Activated CD8-positive, alpha-beta memory T cell treated with anti-CD3 and anti-CD28 coated beads for 36 hours (primary cell): ENCODE results near the gene CCND1. TPM values are rescaled to one million over a fixed set of nuclear protein-coding genes. Genes with fewer than 3 reads are reported as not detected.
"Not testable (repeated sequence)": the region's sequence is repeated elsewhere in the genome, so short reads cannot be mapped to it uniquely, and the experiment has no call there.

Source experiments
- CTCF ChIA-PET: fragments of 350-600 bp; sonication (Branson Sonifier 250); formaldehyde crosslinking; loops from one replicate; lab custom pipeline; 2021; ENCODE audit warnings: antibody characterized with exemption; lab: Charles Lee
- POLR2A ChIA-PET: fragments of 350-600 bp; sonication (Branson Sonifier 250); formaldehyde crosslinking; loops from one replicate; lab custom pipeline; 2021; ENCODE audit warnings: antibody characterized with exemption; lab: Charles Lee
- total RNA-seq, 2 experiments: library from RNA; stranded (reverse); gene quantifications; one replicate each; pipeline ENCODE4 v1.2.3, GENCODE V29; 2021

Gene CCND1
- total RNA-seq, 2 experiments from 2014 or later = 1.7 to 2.8 TPM

- POLR2A ChIA-PET = no interaction called here
- CTCF ChIA-PET = no interaction called here
Measured at GRCh38 chr11:69615545-69616278, 25.2 kb upstream of the CCND1 start.

GRCh38 chr11:69617220-69617619 is 23.7 kb upstream of the CCND1 start:
- ChIA-PET CTCF (no interaction called here), POLR2A (no interaction called here)

- CTCF ChIA-PET = no interaction called here
Measured at GRCh38 chr11:69617682-69618081, 23.3 kb upstream of the CCND1 start.

GRCh38 chr11:69618237-69618636 is 22.7 kb upstream of the CCND1 start:
- CTCF ChIA-PET = no interaction called here
- POLR2A ChIA-PET = no interaction called here

More at GRCh38 chr11:69617682-69618081, 23.3 kb upstream of the CCND1 start:
- POLR2A ChIA-PET = no interaction called here

GRCh38 chr11:69620683-69621290 is 20.2 kb upstream of the CCND1 start:
- ChIA-PET CTCF (no interaction called here), POLR2A (no interaction called here)

GRCh38 chr11:69622097-69622681 is 18.8 kb upstream of the CCND1 start:
- POLR2A ChIA-PET, CTCF ChIA-PET: not testable (repeated sequence)

GRCh38 chr11:69624293-69624692 is 16.7 kb upstream of the CCND1 start:
- ChIA-PET CTCF (no interaction called here), POLR2A (no interaction called here)

GRCh38 chr11:69625476-69625875 is 15.5 kb upstream of the CCND1 start:
- ChIA-PET POLR2A (no interaction called here), CTCF (no interaction called here)

GRCh38 chr11:69627551-69627950 is 13.4 kb upstream of the CCND1 start:
- CTCF ChIA-PET = no interaction called here
- POLR2A ChIA-PET = no interaction called here

- ChIA-PET CTCF (no interaction called here), POLR2A (no interaction called here)
Measured at GRCh38 chr11:69630017-69630416, 10.9 kb upstream of the CCND1 start.

GRCh38 chr11:69630424-69630823 is 10.5 kb upstream of the CCND1 start:
- CTCF ChIA-PET = no interaction called here
- POLR2A ChIA-PET = no interaction called here

- CTCF ChIA-PET = no interaction called here
Measured at GRCh38 chr11:69632900-69633299, 8.1 kb upstream of the CCND1 start.

GRCh38 chr11:69634069-69634468 is 6.9 kb upstream of the CCND1 start:
- ChIA-PET CTCF (no interaction called here), POLR2A (no interaction called here)

More at GRCh38 chr11:69632900-69633299, 8.1 kb upstream of the CCND1 start:
- POLR2A ChIA-PET = no interaction called here

GRCh38 chr11:69634590-69634989 is 6.4 kb upstream of the CCND1 start:
- POLR2A ChIA-PET = no interaction called here
- CTCF ChIA-PET = no interaction called here

GRCh38 chr11:69635195-69635594 is 5.8 kb upstream of the CCND1 start:
- ChIA-PET POLR2A (no interaction called here), CTCF (interaction anchor here (1.2 kb wide), 1 partner anchor 534 kb away, joined by 3 read pairs; no protein-coding TSS in a partner anchor)

- ChIA-PET CTCF (interaction anchor here (1.2 kb wide), 1 partner anchor 535 kb away, joined by 3 read pairs; no protein-coding TSS in a partner anchor), POLR2A (no interaction called here)
Measured at GRCh38 chr11:69635804-69636511, 5.0 kb upstream of the CCND1 start.

- POLR2A ChIA-PET = no interaction called here
- CTCF ChIA-PET = no interaction called here
Measured at GRCh38 chr11:69636512-69637197, 4.3 kb upstream of the CCND1 start.

- ChIA-PET CTCF (no interaction called here), POLR2A (interaction anchor here (0.7 kb wide), 1 partner anchor 292 kb away, joined by 4 read pairs; no protein-coding TSS in a partner anchor)
Measured at GRCh38 chr11:69637198-69637940, 3.6 kb upstream of the CCND1 start.
